Heart left ventricle (tissue), 16 donors: Measurements from ENCODE around the gene TCEAL2. TPM values are rescaled to one million over a fixed set of nuclear protein-coding genes. Genes with fewer than 3 reads are reported as not detected.
"Not testable (repeated sequence)": the region's sequence is repeated elsewhere in the genome, so short reads cannot be mapped to it uniquely, and the experiment has no call there.

Experiments
- ATAC-seq, 4 donors: fragments of 200-7000 bp; cut with Tn5 transposase; one replicate each; pipeline ENCODE4 v1.9.1; 2020 to 2022; ENCODE audit warnings: moderate library complexity in 4 of 4, mild to moderate bottlenecking in 3 of 4, moderate number of reproducible peaks in 1 of 4
- DNase-seq, 5 donors: peaks; one replicate each; pipeline ENCODE4 v3.0.0-alpha.2; 2020
- H3K27ac ChIP-seq, 12 donors: fragments of 200-600 bp; sonication (generic) in 4 of 12; one replicate each; pipeline versions ENCODE4 v1.5.0 to v1.8.0; 2016 to 2022; ENCODE audit warnings: mild to moderate bottlenecking in 2 of 12
- H3K27me3 ChIP-seq, 9 donors: fragments of 200-600 bp; sonication (generic) in 2 of 9; one replicate each; pipeline versions ENCODE4 v1.5.1 to v1.8.0; 2016 to 2022; ENCODE audit warnings: mild to moderate bottlenecking in 3 of 9
- H3K36me3 ChIP-seq, 9 donors: fragments of 200-600 bp; sonication (generic) in 2 of 9; one replicate each; pipeline versions ENCODE4 v1.5.0 to v1.8.0; 2018 to 2022; ENCODE audit warnings: mild to moderate bottlenecking in 2 of 9
- H3K4me1 ChIP-seq, 12 donors: fragments of 200-600 bp; sonication (generic) in 4 of 12; one replicate each; pipeline versions ENCODE4 v1.5.0 to v1.8.0; 2016 to 2022; ENCODE audit warnings: mild to moderate bottlenecking in 3 of 12
- H3K4me3 ChIP-seq, 12 donors: fragments of 200-600 bp; sonication (generic) in 4 of 12; one replicate each; pipeline versions ENCODE4 v1.5.0 to v1.8.0; 2017 to 2022; ENCODE audit warnings: mild to moderate bottlenecking in 9 of 12, moderate library complexity in 4 of 12
- H3K9me3 ChIP-seq, 12 donors: fragments of 200-600 bp; sonication (generic) in 4 of 12; one replicate each; pipeline versions ENCODE4 v1.5.0 to v1.8.0; 2016 to 2022; ENCODE audit warnings: mild to moderate bottlenecking in 1 of 12
- POLR2A ChIP-seq, 2 donors: fragments of 450-650 bp; IDR thresholded peaks; one replicate each; pipeline ENCODE4 v1.6.1; 2017; ENCODE audit warnings: antibody characterized with exemption in 2 of 2, mild to moderate bottlenecking in 2 of 2, moderate library complexity in 2 of 2
- WGBS, 4 donors: extraction: QIAGEN DNeasy Blood & Tissue Kit in 2 of 4; methylation state at CpG; one replicate each; pipeline versions ENCODE4 v1.1.5 to v1.1.7; 2013 to 2018; 5-methylcytosine and 5-hydroxymethylcytosine counted together
- intact Hi-C, 10 donors: fragments of 100-400 bp; cut with DNase I; formaldehyde crosslinking; loops; one replicate each; pipeline versions ENCODE4 v1.11.1 to v1.14.2; 2022
- long read RNA-seq, 3 donors: library from polyadenylated mRNA; unstranded; transcript quantifications; one replicate each; pipeline ENCODE4 v2.0.0, GENCODE V29; 2020 to 2021
- polyA plus RNA-seq, 2 donors: library from polyadenylated mRNA; stranded (reverse); fragments of 200-250 nt; gene quantifications; one replicate each; pipeline ENCODE4 v1.2.3, GENCODE V29; 2013
- total RNA-seq, 9 donors: library from RNA; depleted of rRNA in 2 of 9; stranded (reverse); fragments of >200 nt in 2 of 9; fragmentation: NEBNext Ultra II Directional in 3 of 9; extraction: Animal tissue kit (Norgen Biotek cat#: 25700) in 3 of 9; gene quantifications; one replicate each; pipeline versions ENCODE4 v1.1.0 to v1.2.4, GENCODE V29; 2016 to 2023
- TF ChIP-seq, protein P1 (sequence below), 12 donors: fragments of 200-600 bp; sonication (generic) in 4 of 12; IDR thresholded peaks; one replicate each; pipeline versions ENCODE4 v1.5.0 to v1.8.0; 2018 to 2022; ENCODE audit warnings: antibody characterized with exemption in 12 of 12, mild to moderate bottlenecking in 5 of 12
- donor health status: ischemic (EF 13 %, LVEDD 7.1; RV severe dilation, severe dysfunction).
- donor health status: healthy with polysubstance abuse.
- donor health status: DM: no; HTN: yes; CAD: no.
- donor health status: DM: no; HTN: no; CAD: no.
- donor health status: ischemic (EF 25% LVEDD 6.9; RV normal size, moderate dysfunction).
- donor health status: ischemic (EF 25% LVEDD 5.7; RV mildly dilated, moderate dysfunction).
- donor health status: healthy.
- donor health status: DM: yes; HTN: yes; CAD: no.
- donor health status: ischemic (EF 35%, LVEDD 5.7; RV mildly dilated, moderate dysfunction).
- donor health status: nonischemic (EF 11% LVEDD 7.7; RV severe dilation, severe dysfunction).
- donor health status: DM: yes; HTN: yes; CAD: no.
- donor health status: PGD.
- donor health status: ischemic (EF 29% LVEDD 5.4; RV normal size, mild dysfunction).
- donor health status: nonischemic (EF 23%, LVEDD 6.1; RV moderate dilation, normal function).

The TCEAL2 gene
- total RNA-seq (1 to 10 TPM in 2 of 9 donors, under 1 TPM in 2, not detected in 5; 0.29 to 3.4 (median 1.1) TPM), polyA plus RNA-seq (under 1 TPM in 1 of 2 donors, not detected in 1; 0.53 TPM)
- long read RNA-seq, donor 1, partial matches to known transcripts, result 0 of 1 reads
- long read RNA-seq, donor 1, other reads (novel, unspliced or antisense), result 0 of 1 reads
- long read RNA-seq, donor 2, partial matches to known transcripts, result 0 of 1 reads
- long read RNA-seq, donor 2, other reads (novel, unspliced or antisense), result 0 of 1 reads
- long read RNA-seq, donor 3, result 0 reads

- not testable (repeated sequence) for H3K4me1 ChIP-seq
These were observed at the start of gene TCEAL2 for GRCh38 chrX:102125436-102125835. Gene TCEAL2, plus strand, starts transcription at chrX:102125679. Its CDS starts 1,152 bp downstream, at chrX:102126831.

GRCh38 chrX:102077426-102077825 lies 48.1 kb upstream of the TCEAL2 start:
- no peak for ATAC-seq
- peaks cover 0 to 28% (median 0%) of the 10 kb centered on the region in 9 donors for H3K27me3 ChIP-seq

More at GRCh38 chrX:102125436-102125835, at the start of gene TCEAL2:
- ATAC-seq, H3K9me3 ChIP-seq, DNase-seq, H3K36me3 ChIP-seq, intact Hi-C loops: not testable (repeated sequence)
- H3K27me3 ChIP-seq, result peaks cover 0 to 56% (median 0%) of the 10 kb centered on the region in 9 donors
- WGBS, 4 donors, result 1 to 32% (median 8%) methylated on average over 13 to 33 of the region's 38 CpGs
- peak within 1 kb of the TSS in 1 of 12 donors; percentile 70 for H3K27ac ChIP-seq
- peak within 1 kb of the TSS in 2 of 12 donors; percentile 9 to 15 for H3K4me3 ChIP-seq

GRCh38 chrX:102085706-102086105 lies 39.8 kb upstream of the TCEAL2 start:
- no peaks in the 10 kb centered on the region for H3K36me3 ChIP-seq
- no peaks in the 10 kb centered on the region for H3K4me1 ChIP-seq
- WGBS, 4 donors, result 25 to 46% (median 29%) methylated on average over 4 to 5 of the region's 5 CpGs
- DNase-seq (no peak), ATAC-seq (no peak)
- H3K27me3 ChIP-seq, result peaks cover 0 to 14% (median 0%) of the 10 kb centered on the region in 9 donors
- H3K4me3 ChIP-seq, result no peak overlapping the region
- intact Hi-C loops, result no loop called here
- TF ChIP-seq, protein P1, sequence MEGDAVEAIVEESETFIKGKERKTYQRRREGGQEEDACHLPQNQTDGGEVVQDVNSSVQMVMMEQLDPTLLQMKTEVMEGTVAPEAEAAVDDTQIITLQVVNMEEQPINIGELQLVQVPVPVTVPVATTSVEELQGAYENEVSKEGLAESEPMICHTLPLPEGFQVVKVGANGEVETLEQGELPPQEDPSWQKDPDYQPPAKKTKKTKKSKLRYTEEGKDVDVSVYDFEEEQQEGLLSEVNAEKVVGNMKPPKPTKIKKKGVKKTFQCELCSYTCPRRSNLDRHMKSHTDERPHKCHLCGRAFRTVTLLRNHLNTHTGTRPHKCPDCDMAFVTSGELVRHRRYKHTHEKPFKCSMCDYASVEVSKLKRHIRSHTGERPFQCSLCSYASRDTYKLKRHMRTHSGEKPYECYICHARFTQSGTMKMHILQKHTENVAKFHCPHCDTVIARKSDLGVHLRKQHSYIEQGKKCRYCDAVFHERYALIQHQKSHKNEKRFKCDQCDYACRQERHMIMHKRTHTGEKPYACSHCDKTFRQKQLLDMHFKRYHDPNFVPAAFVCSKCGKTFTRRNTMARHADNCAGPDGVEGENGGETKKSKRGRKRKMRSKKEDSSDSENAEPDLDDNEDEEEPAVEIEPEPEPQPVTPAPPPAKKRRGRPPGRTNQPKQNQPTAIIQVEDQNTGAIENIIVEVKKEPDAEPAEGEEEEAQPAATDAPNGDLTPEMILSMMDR (IDR thresholded peaks at IDR 0.05), result no peak
- no peak for TF ChIP-seq POLR2A (IDR thresholded peaks at IDR 0.05)
- no peaks in the 10 kb centered on the region for H3K9me3 ChIP-seq
- no peak overlapping the region for H3K27ac ChIP-seq

More at GRCh38 chrX:102077426-102077825, 48.1 kb upstream of the TCEAL2 start:
- WGBS, 4 donors, result 39 to 66% (median 53%) methylated on average over 1 of the region's 1 CpG
- no peaks in the 10 kb centered on the region for H3K9me3 ChIP-seq
- DNase-seq, result no peak
- H3K4me3 ChIP-seq, result no peak overlapping the region
- intact Hi-C loops, result no loop called here
- H3K36me3 ChIP-seq, result no peaks in the 10 kb centered on the region
- H3K4me1 ChIP-seq, result no peaks in the 10 kb centered on the region
- TF ChIP-seq, protein P1 (IDR thresholded peaks at IDR 0.05), result no peak
- no peak for TF ChIP-seq POLR2A (IDR thresholded peaks at IDR 0.05)
- H3K27ac ChIP-seq, result no peak overlapping the region

- intact Hi-C loops, result no loop called here
- peaks cover 0 to 8% (median 0%) of the 10 kb centered on the region in 9 donors for H3K27me3 ChIP-seq
- DNase-seq (no peak), ATAC-seq (no peak)
- H3K4me3 ChIP-seq, result no peak overlapping the region
- H3K36me3 ChIP-seq, result no peaks in the 10 kb centered on the region
- TF ChIP-seq POLR2A (IDR thresholded peaks at IDR 0.05), result no peak
- H3K4me1 ChIP-seq, result no peaks in the 10 kb centered on the region
- peaks cover 0 to 8% (median 0%) of the 10 kb centered on the region in 12 donors for H3K9me3 ChIP-seq
- no peak overlapping the region for H3K27ac ChIP-seq
- WGBS, 4 donors, result 52 to 67% (median 59%) methylated on average over 4 of the region's 4 CpGs
These were observed 12.1 kb upstream of the TCEAL2 start for GRCh38 chrX:102113367-102113766.

GRCh38 chrX:102115748-102116147 lies 9.7 kb upstream of the TCEAL2 start:
- H3K4me3 ChIP-seq, result no peak overlapping the region
- no peak for DNase-seq
- 40 to 73% (median 69%) methylated on average over 2 of the region's 2 CpGs for WGBS, 4 donors
- intact Hi-C loops, result no loop called here
- TF ChIP-seq, protein P1 (IDR thresholded peaks at IDR 0.05), result no peak
- no peak for TF ChIP-seq POLR2A (IDR thresholded peaks at IDR 0.05)
- ATAC-seq, result no peak
- no peak overlapping the region for H3K27ac ChIP-seq
- peaks cover 0 to 8% (median 0%) of the 10 kb centered on the region in 12 donors for H3K9me3 ChIP-seq
- peaks cover 0 to 8% (median 0%) of the 10 kb centered on the region in 9 donors for H3K27me3 ChIP-seq
- no peaks in the 10 kb centered on the region for H3K36me3 ChIP-seq
- H3K4me1 ChIP-seq, result no peaks in the 10 kb centered on the region

- intact Hi-C loops, result not testable (repeated sequence)
These were observed 465 bp upstream of the TCEAL2 start for GRCh38 chrX:102125014-102125413.

DNA sequence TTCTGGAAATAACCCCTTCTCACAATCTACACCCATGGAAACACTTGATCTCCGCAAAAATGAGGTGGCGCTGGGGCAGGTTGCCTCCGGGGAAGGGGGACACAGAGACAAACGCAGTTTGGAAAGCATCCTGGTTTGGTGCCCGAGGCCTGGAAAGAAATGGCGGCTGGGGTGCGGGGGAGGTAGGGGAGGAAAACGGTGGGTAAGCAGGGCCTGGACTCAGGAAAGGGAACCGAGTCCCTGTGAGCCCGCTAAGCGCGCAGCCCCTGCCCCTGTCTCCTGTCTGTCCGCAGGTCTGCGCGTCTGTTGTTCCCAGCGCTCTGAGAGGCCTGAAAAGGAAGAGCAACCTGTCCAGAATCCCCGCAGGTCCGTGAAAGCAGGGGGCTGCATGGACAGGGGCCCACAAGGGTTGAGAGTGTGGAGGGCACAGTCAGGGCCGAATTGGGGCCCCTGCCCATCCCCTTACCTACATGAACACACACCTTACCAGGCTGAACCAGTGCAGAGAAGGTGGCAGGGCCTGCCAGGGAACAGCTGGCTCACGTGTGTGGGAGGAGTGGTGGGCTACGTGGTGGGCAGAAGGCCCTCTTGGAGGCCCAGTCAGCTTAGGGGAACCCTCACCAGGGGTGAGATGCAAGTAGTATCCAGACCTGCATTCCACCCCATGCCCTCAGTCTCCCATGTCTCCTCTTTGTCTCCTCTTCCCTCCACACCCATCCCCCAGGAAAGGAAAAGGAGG lies 770 bp downstream of the TCEAL2 start:
- H3K36me3 ChIP-seq, ATAC-seq, intact Hi-C loops, H3K4me1 ChIP-seq, H3K9me3 ChIP-seq, DNase-seq: not testable (repeated sequence)
- H3K4me3 ChIP-seq, result peak overlapping the region in 1 of 12 donors; percentile 15
- peaks cover 0 to 60% (median 0%) of the 10 kb centered on the region in 9 donors for H3K27me3 ChIP-seq
- 9 to 34% (median 15%) methylated on average over 21 of the region's 21 CpGs for WGBS, 4 donors
- peak overlapping the region in 1 of 12 donors; percentile 70 for H3K27ac ChIP-seq

More at GRCh38 chrX:102125014-102125413, 465 bp upstream of the TCEAL2 start:
- Histone ChIP-seq H3K4me3 (peak overlapping the region in 1 of 12 donors; percentile 9), H3K27ac (peak overlapping the region in 1 of 12 donors; percentile 17), H3K27me3 (peaks cover 0 to 53% (median 0%) of the 10 kb centered on the region in 9 donors)
- not testable (repeated sequence) for ATAC-seq, H3K9me3 ChIP-seq, H3K36me3 ChIP-seq, H3K4me1 ChIP-seq, DNase-seq
- WGBS, 4 donors, result 11 to 41% (median 26%) methylated on average over 6 to 9 of the region's 10 CpGs
